Measurements from ENCODE around the gene CAMK1G. TPM values are rescaled to one million over a fixed set of nuclear protein-coding genes. Genes with fewer than 3 reads are reported as not detected.

The CAMK1G gene
- total RNA-seq, 1 donor from 2014 or later, result 3.8 TPM

GRCh38 chr1:209652873-209653401 is 69.4 kb downstream of the CAMK1G start:
- no peak for TF ChIP-seq CTCF (IDR thresholded peaks at IDR 0.05; ENCODE audit: unreplicated experiment)
- Mint-ChIP-seq H3K36me3 (no peaks in the 10 kb centered on the region), H3K4me1 (peaks cover 54% of the 10 kb centered on the region), H3K27ac (peak overlapping the region; percentile 95), H3K4me3 (peak overlapping the region; percentile 53), H3K27me3 (ENCODE audit: low read depth) (no peaks in the 10 kb centered on the region), H3K9me3 (no peaks in the 10 kb centered on the region)
- DNase-seq (ENCODE audit: low spot score in 2 of 2, unreplicated experiment in 2 of 2), result peak; percentile 69 to 83

- Mint-ChIP-seq H3K9me3 (no peaks in the 10 kb centered on the region), H3K4me3 (no peak overlapping the region), H3K4me1 (peaks cover 53% of the 10 kb centered on the region), H3K36me3 (no peaks in the 10 kb centered on the region), H3K27ac (peak overlapping the region; percentile 95), H3K27me3 (ENCODE audit: low read depth) (no peaks in the 10 kb centered on the region)
- no peak for TF ChIP-seq CTCF (IDR thresholded peaks at IDR 0.05; ENCODE audit: unreplicated experiment)
- no peak for DNase-seq (ENCODE audit: low spot score in 2 of 2, unreplicated experiment in 2 of 2)
These were observed 70.4 kb downstream of the CAMK1G start for GRCh38 chr1:209653915-209654351.

- Mint-ChIP-seq H3K4me3 (no peak overlapping the region), H3K27me3 (ENCODE audit: low read depth) (no peaks in the 10 kb centered on the region), H3K27ac (no peak overlapping the region), H3K4me1 (peaks cover 53% of the 10 kb centered on the region), H3K9me3 (no peaks in the 10 kb centered on the region), H3K36me3 (no peaks in the 10 kb centered on the region)
- no peak for TF ChIP-seq CTCF (IDR thresholded peaks at IDR 0.05; ENCODE audit: unreplicated experiment)
- no peak for DNase-seq (ENCODE audit: low spot score in 2 of 2, unreplicated experiment in 2 of 2)
These were observed 72.1 kb downstream of the CAMK1G start for GRCh38 chr1:209655411-209656231.

- no peaks in the 10 kb centered on the region for H3K27me3 Mint-ChIP-seq (ENCODE audit: low read depth)
- no peak overlapping the region for H3K27ac Mint-ChIP-seq
- H3K9me3 Mint-ChIP-seq, result no peaks in the 10 kb centered on the region
- H3K36me3 Mint-ChIP-seq, result no peaks in the 10 kb centered on the region
- DNase-seq (ENCODE audit: low spot score in 2 of 2, unreplicated experiment in 2 of 2), result no peak
- no peak for TF ChIP-seq CTCF (IDR thresholded peaks at IDR 0.05; ENCODE audit: unreplicated experiment)
- H3K4me3 Mint-ChIP-seq, result no peak overlapping the region
- H3K4me1 Mint-ChIP-seq, result peaks cover 46% of the 10 kb centered on the region
These were observed 73.8 kb downstream of the CAMK1G start for GRCh38 chr1:209657140-209657879.

- no peak overlapping the region for H3K4me3 Mint-ChIP-seq
- DNase-seq (ENCODE audit: low spot score in 2 of 2, unreplicated experiment in 2 of 2), result no peak
- H3K9me3 Mint-ChIP-seq, result no peaks in the 10 kb centered on the region
- peaks cover 40% of the 10 kb centered on the region for H3K4me1 Mint-ChIP-seq
- no peaks in the 10 kb centered on the region for H3K36me3 Mint-ChIP-seq
- H3K27ac Mint-ChIP-seq, result no peak overlapping the region
- TF ChIP-seq CTCF (IDR thresholded peaks at IDR 0.05; ENCODE audit: unreplicated experiment), result no peak
- H3K27me3 Mint-ChIP-seq (ENCODE audit: low read depth), result no peaks in the 10 kb centered on the region
These were observed 74.4 kb downstream of the CAMK1G start for GRCh38 chr1:209657918-209658317.
